ENCODE results near the gene LRRC8B.
"Not testable (repeated sequence)": the region's sequence is repeated elsewhere in the genome, so short reads cannot be mapped to it uniquely, and the experiment has no call there.

LRRC8B gene

GRCh38 chr1:89523572-89524368 is 859 bp upstream of the LRRC8B start:
- DNase-seq (ENCODE audit: extremely low read depth in 1 of 2, low read depth in 1 of 2) = no peak

GRCh38 chr1:89525169-89525855 is 683 bp downstream of the LRRC8B start:
- no peak for DNase-seq (ENCODE audit: extremely low read depth in 1 of 2, low read depth in 1 of 2)

- no peak for DNase-seq (ENCODE audit: extremely low read depth in 1 of 2, low read depth in 1 of 2)
These were observed 2.6 kb downstream of the LRRC8B start for GRCh38 chr1:89527256-89527655.

- DNase-seq (ENCODE audit: extremely low read depth in 1 of 2, low read depth in 1 of 2) = no peak
These were observed 3.2 kb downstream of the LRRC8B start for GRCh38 chr1:89527750-89528381.

GRCh38 chr1:89528382-89528780 is 3.8 kb downstream of the LRRC8B start:
- DNase-seq (ENCODE audit: extremely low read depth in 1 of 2, low read depth in 1 of 2) = no peak

GRCh38 chr1:89529196-89529595 is 4.6 kb downstream of the LRRC8B start:
- no peak for DNase-seq (ENCODE audit: extremely low read depth in 1 of 2, low read depth in 1 of 2)

GRCh38 chr1:89530444-89531089 is 5.9 kb downstream of the LRRC8B start:
- no peak for DNase-seq (ENCODE audit: extremely low read depth in 1 of 2, low read depth in 1 of 2)

GRCh38 chr1:89531480-89532139 is 7.0 kb downstream of the LRRC8B start:
- no peak for DNase-seq (ENCODE audit: extremely low read depth in 1 of 2, low read depth in 1 of 2)

GRCh38 chr1:89532228-89532627 is 7.6 kb downstream of the LRRC8B start:
- no peak for DNase-seq (ENCODE audit: extremely low read depth in 1 of 2, low read depth in 1 of 2)

GRCh38 chr1:89532866-89533265 is 8.2 kb downstream of the LRRC8B start:
- no peak for DNase-seq (ENCODE audit: extremely low read depth in 1 of 2, low read depth in 1 of 2)

GRCh38 chr1:89535537-89535936 is 10.9 kb downstream of the LRRC8B start:
- no peak for DNase-seq (ENCODE audit: extremely low read depth in 1 of 2, low read depth in 1 of 2)

- DNase-seq (ENCODE audit: extremely low read depth in 1 of 2, low read depth in 1 of 2) = no peak
These were observed 12.1 kb downstream of the LRRC8B start for GRCh38 chr1:89536555-89537341.

GRCh38 chr1:89538361-89538760 is 13.7 kb downstream of the LRRC8B start:
- DNase-seq (ENCODE audit: extremely low read depth in 1 of 2, low read depth in 1 of 2) = no peak

- no peak for DNase-seq (ENCODE audit: extremely low read depth in 1 of 2, low read depth in 1 of 2)
These were observed 14.5 kb downstream of the LRRC8B start for GRCh38 chr1:89539128-89539527.

GRCh38 chr1:89540406-89540970 is 15.9 kb downstream of the LRRC8B start:
- DNase-seq (ENCODE audit: extremely low read depth in 1 of 2, low read depth in 1 of 2) = no peak

GRCh38 chr1:89542345-89542744 is 17.7 kb downstream of the LRRC8B start:
- DNase-seq (ENCODE audit: extremely low read depth in 1 of 2, low read depth in 1 of 2) = no peak

- DNase-seq (ENCODE audit: extremely low read depth in 1 of 2, low read depth in 1 of 2) = not testable (repeated sequence)
These were observed 19.0 kb downstream of the LRRC8B start for GRCh38 chr1:89543632-89544031.

GRCh38 chr1:89545264-89546038 is 20.8 kb downstream of the LRRC8B start:
- no peak for DNase-seq (ENCODE audit: extremely low read depth in 1 of 2, low read depth in 1 of 2)
